HCT116 (cell line): ENCODE data around the gene OBP2B.

Experiments
- EGR1 ChIP-seq: IDR thresholded peaks from 2 replicates; pipeline ENCODE4 v1.6.1; 2012; ENCODE audit warnings: low read depth
- EZH2phosphoT487 ChIP-seq: fragments of 200-600 bp; IDR thresholded peaks from 2 replicates; pipeline ENCODE4 v1.6.1; 2018; ENCODE audit warnings: antibody characterized with exemption, borderline replicate concordance
- POLR2A ChIP-seq: IDR thresholded peaks from 2 replicates; pipeline ENCODE4 v1.7.0; 2011; ENCODE audit warnings: borderline replicate concordance; ENCODE audit not compliant: insufficient read depth, insufficient read length; ENCODE audit errors: extremely low read depth
- YY1 ChIP-seq: IDR thresholded peaks from 2 replicates; pipeline ENCODE4 v1.6.1; 2011; ENCODE audit warnings: low read length, low read depth, moderate library complexity, mild to moderate bottlenecking; ENCODE audit not compliant: insufficient replicate concordance; ENCODE audit errors: extremely low read depth
- ZFX ChIP-seq: fragments of 450-650 bp; IDR thresholded peaks from 2 replicates; pipeline ENCODE4 v1.6.1; 2017
- TF ChIP-seq, protein P1 (sequence below), 3 experiments: fragments of 200-600 bp in 1 of 3; sonication (generic) in 1 of 3; IDR thresholded peaks in 2 of 3; conservative IDR thresholded peaks in 1 of 3; 2 replicates each; pipeline ENCODE4 v1.5.1; 2012 to 2017; ENCODE audit warnings: low read depth in 2 of 3, low read length in 2 of 3, antibody characterized with exemption in 1 of 3, borderline replicate concordance in 1 of 3, control low read depth in 1 of 3, mild to moderate bottlenecking in 1 of 3, mixed read lengths in 1 of 3, mixed run types in 1 of 3, moderate library complexity in 1 of 3; ENCODE audit not compliant: insufficient read depth in 1 of 3
- TF ChIP-seq, protein P2 (sequence below): IDR thresholded peaks from 2 replicates; pipeline ENCODE4 v1.6.1; 2012

DNA sequence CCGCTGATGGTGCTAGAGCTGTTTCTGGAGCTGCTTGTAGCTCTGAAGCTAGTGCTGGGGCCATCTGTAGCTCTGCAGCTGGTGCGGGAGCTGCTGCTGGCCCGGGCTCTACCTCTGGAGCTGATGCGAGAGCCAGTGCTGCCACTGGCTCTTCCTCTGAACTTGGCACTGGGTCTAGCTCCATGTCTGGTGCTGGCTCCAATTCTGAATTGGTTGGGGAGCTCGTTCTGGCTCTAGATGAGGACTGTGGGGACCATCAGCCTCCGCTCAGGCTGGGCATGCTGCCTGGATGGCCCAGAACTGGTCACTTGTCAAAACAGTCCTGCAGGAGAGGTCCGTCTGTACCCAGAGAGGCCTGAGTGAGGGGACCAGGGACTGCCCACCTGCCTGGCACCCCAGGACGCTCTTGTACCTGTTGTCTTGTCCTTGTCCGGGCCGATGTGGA, 21.5 kb downstream of the OBP2B start:
- TF ChIP-seq, protein P1, sequence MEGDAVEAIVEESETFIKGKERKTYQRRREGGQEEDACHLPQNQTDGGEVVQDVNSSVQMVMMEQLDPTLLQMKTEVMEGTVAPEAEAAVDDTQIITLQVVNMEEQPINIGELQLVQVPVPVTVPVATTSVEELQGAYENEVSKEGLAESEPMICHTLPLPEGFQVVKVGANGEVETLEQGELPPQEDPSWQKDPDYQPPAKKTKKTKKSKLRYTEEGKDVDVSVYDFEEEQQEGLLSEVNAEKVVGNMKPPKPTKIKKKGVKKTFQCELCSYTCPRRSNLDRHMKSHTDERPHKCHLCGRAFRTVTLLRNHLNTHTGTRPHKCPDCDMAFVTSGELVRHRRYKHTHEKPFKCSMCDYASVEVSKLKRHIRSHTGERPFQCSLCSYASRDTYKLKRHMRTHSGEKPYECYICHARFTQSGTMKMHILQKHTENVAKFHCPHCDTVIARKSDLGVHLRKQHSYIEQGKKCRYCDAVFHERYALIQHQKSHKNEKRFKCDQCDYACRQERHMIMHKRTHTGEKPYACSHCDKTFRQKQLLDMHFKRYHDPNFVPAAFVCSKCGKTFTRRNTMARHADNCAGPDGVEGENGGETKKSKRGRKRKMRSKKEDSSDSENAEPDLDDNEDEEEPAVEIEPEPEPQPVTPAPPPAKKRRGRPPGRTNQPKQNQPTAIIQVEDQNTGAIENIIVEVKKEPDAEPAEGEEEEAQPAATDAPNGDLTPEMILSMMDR (IDR thresholded peaks at IDR 0.05 in 2 of 3, conservative IDR thresholded peaks at IDR 0.05 in 1 of 3; ENCODE audit: borderline replicate concordance in 1 of 3, insufficient read depth in 1 of 3, low read depth in 2 of 3, low read length in 2 of 3) = no peak
- no peak for TF ChIP-seq POLR2A
- TF ChIP-seq, protein P2, sequence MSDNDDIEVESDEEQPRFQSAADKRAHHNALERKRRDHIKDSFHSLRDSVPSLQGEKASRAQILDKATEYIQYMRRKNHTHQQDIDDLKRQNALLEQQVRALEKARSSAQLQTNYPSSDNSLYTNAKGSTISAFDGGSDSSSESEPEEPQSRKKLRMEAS = no peak
- no peak for TF ChIP-seq EGR1
- TF ChIP-seq YY1 = no peak
- no peak for TF ChIP-seq ZFX
- no peak for TF ChIP-seq EZH2phosphoT487
